Activated naive CD4-positive, alpha-beta T cell treated with anti-CD3 and anti-CD28 coated beads for 36 hours (primary cell): ENCODE data around the gene FGF18. TPM values are rescaled to one million over a fixed set of nuclear protein-coding genes. Genes with fewer than 3 reads are reported as not detected.

ENCODE experiments used
- CTCF ChIA-PET: fragments of 350-600 bp; sonication (Branson Sonifier 250); formaldehyde crosslinking; loops from one replicate; lab custom pipeline; 2021; ENCODE audit warnings: antibody characterized with exemption; lab: Charles Lee
- DNase-seq: peaks from one replicate; pipeline ENCODE4 v3.0.0-alpha.2; 2020
- H3K27ac Mint-ChIP-seq: one replicate; pipeline ENCODE4 v1.8.0; 2021; ENCODE audit warnings: mild to moderate bottlenecking, mixed read lengths
- H3K27me3 Mint-ChIP-seq: one replicate; pipeline ENCODE4 v1.8.0; 2021; ENCODE audit warnings: low read depth, mixed read lengths
- H3K36me3 Mint-ChIP-seq: one replicate; pipeline ENCODE4 v1.8.0; 2021; ENCODE audit warnings: low read depth, mixed read lengths
- H3K4me1 Mint-ChIP-seq: one replicate; pipeline ENCODE4 v1.8.0; 2021; ENCODE audit warnings: low read depth, mixed read lengths
- H3K4me3 Mint-ChIP-seq: one replicate; pipeline ENCODE4 v1.8.0; 2021; ENCODE audit warnings: mild to moderate bottlenecking, moderate library complexity, mixed read lengths
- H3K9me3 Mint-ChIP-seq: one replicate; pipeline ENCODE4 v1.8.0; 2021; ENCODE audit warnings: mixed read lengths
- intact Hi-C: fragments of 100-400 bp; cut with micrococcal nuclease; formaldehyde crosslinking; loops from one replicate; pipeline ENCODE4 v1.15.1; 2023
- total RNA-seq, 2 experiments: library from RNA; stranded (reverse); gene quantifications; one replicate each; pipeline ENCODE4 v1.2.3, GENCODE V29; 2021

FGF18 gene
- total RNA-seq, 2 experiments from 2014 or later = 0.17 TPM; not detected in 1

GRCh38 chr5:171416160-171417049, 3.0 kb upstream of the FGF18 start:
- intact Hi-C loops = loop anchor here (10.0 kb wide), 1 partner anchor 868 kb away; the partner anchor contains the start of gene UBTD2
- Mint-ChIP-seq H3K27ac (no peak overlapping the region), H3K4me1 (peaks cover 13% of the 10 kb centered on the region), H3K4me3 (no peak overlapping the region), H3K36me3 (peaks cover 10% of the 10 kb centered on the region), H3K9me3 (no peaks in the 10 kb centered on the region), H3K27me3 (peaks cover 14% of the 10 kb centered on the region)
- DNase-seq = no peak
- CTCF ChIA-PET = interaction anchor here (1.4 kb wide), 1 partner anchor 189 kb away, joined by 3 read pairs; no protein-coding TSS in a partner anchor

GRCh38 chr5:171418316-171418981, 998 bp upstream of the FGF18 start:
- H3K36me3 Mint-ChIP-seq = no peaks in the 10 kb centered on the region
- H3K4me3 Mint-ChIP-seq = peak overlapping the region; percentile 53
- DNase-seq = peak; percentile 71
- H3K9me3 Mint-ChIP-seq = no peaks in the 10 kb centered on the region
- peaks cover 13% of the 10 kb centered on the region for H3K4me1 Mint-ChIP-seq
- intact Hi-C loops = loop anchor here (1.0 to 10.0 kb wide), 4 partner anchors 489 to 866 kb away; partner anchors contain the start of genes STK10 and UBTD2
- H3K27me3 Mint-ChIP-seq = peaks cover 25% of the 10 kb centered on the region
- H3K27ac Mint-ChIP-seq = no peak overlapping the region
- CTCF ChIA-PET = interaction anchor here (0.5 to 2.3 kb wide), 21 partner anchors 9 to 746 kb away, joined by 3 to 10 read pairs (median 4); no protein-coding TSS in a partner anchor

- Mint-ChIP-seq H3K4me1 (peaks cover 13% of the 10 kb centered on the region), H3K4me3 (peak overlapping the region; percentile 66), H3K36me3 (no peaks in the 10 kb centered on the region), H3K9me3 (no peaks in the 10 kb centered on the region), H3K27ac (no peak overlapping the region), H3K27me3 (peaks cover 30% of the 10 kb centered on the region)
- intact Hi-C loops = loop anchor here (1.0 to 10.0 kb wide), 5 partner anchors 33 to 865 kb away; partner anchors contain the start of genes NPM1, STK10 and UBTD2
- peak; percentile 21 for DNase-seq
- CTCF ChIA-PET = interaction anchor here (0.6 to 2.3 kb wide), 15 partner anchors 11 to 623 kb away, joined by 3 to 10 read pairs (median 4); no protein-coding TSS in a partner anchor
Measured at GRCh38 chr5:171419688-171420430, 412 bp downstream of the FGF18 start.

GRCh38 chr5:171420431-171421241, 1.2 kb downstream of the FGF18 start:
- intact Hi-C loops = loop anchor here (1.0 to 2.0 kb wide), 2 partner anchors 33 to 186 kb away; partner anchors contain the start of gene NPM1
- CTCF ChIA-PET = interaction anchor here (0.6 kb wide), 2 partner anchors 34 to 175 kb away, joined by 4 to 6 read pairs; no protein-coding TSS in a partner anchor
- DNase-seq = no peak
- Mint-ChIP-seq H3K9me3 (no peaks in the 10 kb centered on the region), H3K27ac (no peak overlapping the region), H3K4me3 (peak overlapping the region; percentile 66), H3K4me1 (peaks cover 13% of the 10 kb centered on the region), H3K27me3 (peaks cover 30% of the 10 kb centered on the region), H3K36me3 (no peaks in the 10 kb centered on the region)

- peaks cover 13% of the 10 kb centered on the region for H3K4me1 Mint-ChIP-seq
- no peaks in the 10 kb centered on the region for H3K36me3 Mint-ChIP-seq
- no peak for DNase-seq
- H3K27me3 Mint-ChIP-seq = peaks cover 30% of the 10 kb centered on the region
- intact Hi-C loops = loop anchor here (2.0 kb wide), 1 partner anchor 185 kb away; no protein-coding TSS in a partner anchor
- H3K9me3 Mint-ChIP-seq = no peaks in the 10 kb centered on the region
- CTCF ChIA-PET = interaction anchor here (0.6 kb wide), 1 partner anchor 174 kb away, joined by 4 read pairs; no protein-coding TSS in a partner anchor
- H3K4me3 Mint-ChIP-seq = no peak overlapping the region
- H3K27ac Mint-ChIP-seq = no peak overlapping the region
Measured at GRCh38 chr5:171421331-171422262, 2.1 kb downstream of the FGF18 start.

GRCh38 chr5:171422495-171422894, 3.0 kb downstream of the FGF18 start:
- CTCF ChIA-PET = no interaction called here
- peaks cover 30% of the 10 kb centered on the region for H3K27me3 Mint-ChIP-seq
- intact Hi-C loops = no loop called here
- H3K4me3 Mint-ChIP-seq = no peak overlapping the region
- no peak for DNase-seq
- H3K36me3 Mint-ChIP-seq = no peaks in the 10 kb centered on the region
- H3K27ac Mint-ChIP-seq = no peak overlapping the region
- H3K4me1 Mint-ChIP-seq = peaks cover 13% of the 10 kb centered on the region
- no peaks in the 10 kb centered on the region for H3K9me3 Mint-ChIP-seq

GRCh38 chr5:171422902-171423663, 3.6 kb downstream of the FGF18 start:
- Mint-ChIP-seq H3K27ac (no peak overlapping the region), H3K36me3 (no peaks in the 10 kb centered on the region), H3K4me3 (no peak overlapping the region), H3K27me3 (peaks cover 30% of the 10 kb centered on the region), H3K9me3 (no peaks in the 10 kb centered on the region), H3K4me1 (peaks cover 13% of the 10 kb centered on the region)
- no peak for DNase-seq
- intact Hi-C loops = no loop called here
- CTCF ChIA-PET = interaction anchor here (0.5 kb wide), 1 partner anchor 497 kb away, joined by 4 read pairs; no protein-coding TSS in a partner anchor

- Mint-ChIP-seq H3K27ac (no peak overlapping the region), H3K9me3 (no peaks in the 10 kb centered on the region), H3K27me3 (peaks cover 26% of the 10 kb centered on the region), H3K4me3 (no peak overlapping the region), H3K36me3 (no peaks in the 10 kb centered on the region), H3K4me1 (peaks cover 8% of the 10 kb centered on the region)
- intact Hi-C loops = no loop called here
- DNase-seq = no peak
- CTCF ChIA-PET = no interaction called here
Measured at GRCh38 chr5:171424726-171425125, 5.3 kb downstream of the FGF18 start.

GRCh38 chr5:171425596-171426244, 6.3 kb downstream of the FGF18 start:
- Mint-ChIP-seq H3K27ac (no peak overlapping the region), H3K36me3 (no peaks in the 10 kb centered on the region)
- CTCF ChIA-PET = interaction anchor here (0.5 kb wide), 1 partner anchor 66 kb away, joined by 4 read pairs; no protein-coding TSS in a partner anchor

More at GRCh38 chr5:171425596-171426244, 6.3 kb downstream of the FGF18 start:
- Mint-ChIP-seq H3K4me1 (peaks cover 4% of the 10 kb centered on the region), H3K27me3 (peaks cover 22% of the 10 kb centered on the region), H3K4me3 (no peak overlapping the region), H3K9me3 (no peaks in the 10 kb centered on the region)
- intact Hi-C loops = no loop called here
- DNase-seq = no peak
